HG03196 (cell line): ENCODE data around the gene MEAF6.

Experiments used
- ATAC-seq: cut with Tn5 transposase; IDR thresholded peaks from one replicate; pipeline ENCODE4 v1.9.1; 2021; ENCODE audit not compliant: unreplicated experiment

The MEAF6 gene

GRCh38 chr1:37485902-37486679 is 28.5 kb downstream of the MEAF6 start:
- ATAC-seq, result no peak

DNA sequence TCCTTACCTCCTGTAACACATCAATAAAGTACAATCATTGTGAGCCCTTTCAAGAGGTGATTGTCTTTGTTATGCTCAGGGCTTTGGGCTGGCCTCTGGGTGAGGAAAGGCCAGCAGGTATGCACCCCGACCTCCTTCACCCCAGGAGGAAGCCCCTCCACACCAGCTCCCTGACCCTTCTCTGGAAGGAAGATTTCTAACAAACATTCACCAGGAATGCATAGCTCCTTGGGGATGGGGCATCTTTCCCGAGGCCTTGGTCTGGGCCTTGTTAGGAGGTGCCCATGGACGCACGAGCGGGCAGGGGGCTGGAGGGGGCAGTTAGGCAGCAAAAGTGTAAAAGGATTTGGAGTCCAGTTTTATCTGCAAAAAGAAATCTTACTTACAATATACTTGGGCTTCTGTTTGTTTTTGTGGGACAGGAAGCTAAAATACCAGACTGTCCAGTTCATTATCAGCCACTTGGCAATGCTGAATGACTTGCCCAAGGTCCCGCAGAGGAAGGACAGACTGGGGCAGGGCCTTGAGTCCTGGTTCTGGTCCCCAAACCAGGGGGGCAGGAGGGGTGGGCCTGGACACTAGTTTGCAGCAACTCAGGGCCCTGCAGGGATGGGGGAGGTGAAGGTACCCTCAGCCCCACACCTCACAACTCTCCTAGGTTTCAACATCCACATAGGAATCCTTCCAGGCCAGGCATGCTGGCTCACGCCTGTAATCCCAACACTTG is 30.1 kb downstream of the MEAF6 start:
- no peak for ATAC-seq

DNA sequence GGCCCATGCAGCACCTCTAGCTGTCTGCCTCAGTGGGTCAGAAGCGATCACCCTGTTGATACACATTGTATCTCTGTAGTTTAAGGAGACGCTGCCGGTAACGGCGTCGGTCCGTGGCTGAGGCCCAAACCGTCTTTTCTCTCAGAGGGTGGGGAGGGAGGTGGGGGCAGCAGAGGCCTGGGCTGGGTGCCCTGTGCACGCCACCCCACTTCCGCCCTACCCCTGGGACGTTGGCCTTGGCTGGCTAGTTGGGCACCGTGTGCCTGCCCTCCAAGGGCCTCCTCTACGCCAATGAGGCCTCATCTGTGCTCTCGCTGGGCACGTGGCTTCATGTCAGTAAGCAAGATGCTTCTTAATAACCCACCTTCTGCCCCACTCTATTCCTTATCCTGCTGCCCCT is 30.8 kb downstream of the MEAF6 start:
- ATAC-seq, result no peak

- ATAC-seq, result no peak
Observed at GRCh38 chr1:37482796-37483744, 31.5 kb downstream of the MEAF6 start.

DNA sequence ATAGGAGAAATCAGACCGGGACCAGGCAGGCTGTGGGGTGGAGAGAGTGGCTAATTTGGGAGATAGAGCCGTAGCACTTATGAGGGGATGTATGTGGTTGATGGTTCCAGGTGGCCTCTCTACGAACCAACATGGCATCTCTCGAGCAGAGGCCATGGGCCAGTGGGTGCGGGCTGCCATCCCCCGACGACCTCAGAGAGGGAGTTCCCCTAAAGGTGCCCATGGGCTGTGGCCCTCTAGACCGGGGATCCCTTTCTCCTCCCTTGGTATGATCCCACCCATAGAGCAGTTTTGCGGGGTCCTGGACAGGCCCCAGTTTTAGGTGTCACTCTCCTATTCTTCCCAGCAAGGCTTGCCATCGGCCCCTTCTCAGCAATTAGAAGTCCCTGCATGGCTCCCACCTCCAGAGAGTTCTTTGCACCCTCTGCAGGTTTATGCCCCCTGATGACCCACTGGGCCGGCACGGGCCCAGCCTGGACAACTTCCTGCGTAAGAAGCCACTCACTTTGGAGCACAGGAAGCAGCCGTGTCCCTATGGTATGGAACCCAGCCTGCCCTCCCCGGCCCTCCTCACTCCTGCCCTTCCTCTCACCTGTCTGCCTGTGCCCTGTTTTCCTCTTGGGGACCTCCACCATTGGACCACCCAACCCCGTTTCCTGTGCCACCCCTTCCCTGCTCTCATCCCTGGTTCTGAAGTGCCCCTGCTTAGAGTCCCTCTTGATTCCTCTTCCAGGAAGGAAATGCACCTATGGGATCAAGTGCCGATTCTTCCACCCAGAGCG is 32.4 kb downstream of the MEAF6 start:
- ATAC-seq, result no peak

DNA sequence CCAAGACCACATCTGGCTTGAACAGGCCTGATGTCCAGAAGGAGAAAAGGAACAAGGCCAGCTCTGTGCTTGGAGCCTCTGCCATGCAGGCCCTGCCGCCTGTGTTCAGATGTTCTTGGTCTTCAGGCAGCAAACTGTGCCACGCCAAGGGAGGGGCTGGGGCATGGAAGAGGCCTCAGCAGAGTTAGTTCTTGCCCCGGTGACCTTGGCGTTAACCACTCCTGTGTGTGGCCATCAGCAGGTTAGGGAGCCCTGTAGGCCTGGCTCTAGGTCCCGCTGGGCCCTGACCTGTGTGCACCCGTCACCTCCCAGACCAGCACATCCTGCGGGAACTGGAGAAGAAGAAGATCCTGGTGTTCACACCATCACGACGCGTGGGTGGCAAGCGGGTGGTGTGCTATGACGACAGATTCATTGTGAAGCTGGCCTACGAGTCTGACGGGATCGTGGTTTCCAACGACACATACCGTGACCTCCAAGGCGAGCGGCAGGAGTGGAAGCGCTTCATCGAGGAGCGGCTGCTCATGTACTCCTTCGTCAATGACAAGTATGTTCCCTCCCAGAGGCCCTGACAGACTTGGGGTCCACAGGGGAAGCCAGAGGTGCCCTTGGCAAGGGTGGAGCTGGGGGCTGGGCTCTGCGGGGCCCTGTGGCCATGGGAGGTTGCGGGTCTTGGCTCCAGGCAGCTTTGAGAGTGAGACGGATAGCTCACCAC is 33.1 kb downstream of the MEAF6 start:
- ATAC-seq, result no peak

- no peak for ATAC-seq
Observed at GRCh38 chr1:37480581-37481288, 33.8 kb downstream of the MEAF6 start.

- no peak for ATAC-seq
Observed at GRCh38 chr1:37480125-37480466, 34.5 kb downstream of the MEAF6 start.

- no peak for ATAC-seq
Observed at GRCh38 chr1:37479255-37480124, 35.1 kb downstream of the MEAF6 start.

- ATAC-seq, result no peak
Observed at GRCh38 chr1:37478890-37479254, 35.7 kb downstream of the MEAF6 start.

DNA sequence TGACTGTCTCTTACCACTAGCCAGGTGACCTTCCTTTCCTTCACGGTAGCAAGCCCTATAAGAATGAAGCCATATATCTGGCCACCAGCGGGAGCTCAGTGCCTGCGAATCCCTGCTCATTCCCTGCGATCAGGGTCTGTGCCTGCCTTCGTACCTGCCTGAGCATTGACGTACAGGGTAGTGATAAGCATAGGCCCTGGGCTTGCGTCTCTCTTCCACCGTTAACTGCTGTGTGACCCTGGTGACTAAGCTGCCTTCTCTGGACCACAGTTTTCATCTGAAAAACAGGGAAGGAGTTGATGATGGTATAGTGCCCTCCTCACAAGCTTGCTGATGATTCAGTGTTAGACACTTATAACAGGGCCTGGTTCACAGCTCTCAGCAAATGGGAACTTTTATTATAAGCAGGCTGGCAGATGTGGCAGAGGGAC is 36.1 kb downstream of the MEAF6 start:
- ATAC-seq, result no peak

DNA sequence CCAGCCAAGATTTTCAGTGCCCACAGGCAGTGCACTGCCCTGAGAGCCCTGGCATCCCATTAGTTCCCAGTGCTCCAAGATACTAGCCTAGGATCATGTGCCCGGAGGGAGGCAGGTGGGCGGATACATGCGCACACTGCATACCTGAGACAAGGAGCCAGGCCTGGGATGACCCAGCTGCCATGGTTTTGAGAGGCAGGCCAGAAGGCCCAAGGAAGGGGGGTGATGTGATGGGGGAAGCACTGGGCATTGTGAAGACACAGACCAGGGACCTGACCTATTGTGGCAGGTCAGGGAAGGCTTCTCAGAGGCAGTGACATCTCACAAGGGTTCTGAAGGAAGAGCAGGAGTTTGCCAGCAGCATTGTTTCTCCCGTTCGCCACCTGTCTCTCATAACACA is 36.6 kb downstream of the MEAF6 start:
- ATAC-seq, result no peak

GRCh38 chr1:37477198-37477931 is 37.2 kb downstream of the MEAF6 start:
- ATAC-seq, result peak; percentile 40

- ATAC-seq, result no peak
Observed at GRCh38 chr1:37476460-37477197, 37.9 kb downstream of the MEAF6 start.

DNA sequence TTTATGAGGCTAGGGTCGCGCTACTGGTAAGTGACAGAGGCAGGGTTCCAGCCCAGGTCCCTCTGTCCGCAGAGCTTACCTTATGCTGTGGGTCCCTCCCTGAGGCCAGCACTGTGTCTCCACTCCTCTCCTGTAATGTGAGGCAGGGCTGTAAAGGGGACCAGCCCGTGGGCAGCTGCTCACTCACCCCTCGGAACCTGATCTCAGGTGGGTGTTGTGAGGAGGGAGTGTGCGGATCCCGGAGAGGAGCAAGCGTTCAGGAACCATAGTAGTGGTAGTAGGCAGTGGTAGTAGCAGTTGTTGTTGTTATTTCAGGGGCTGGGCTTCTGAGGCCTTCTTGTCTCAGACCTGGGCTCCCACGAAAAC is 38.5 kb downstream of the MEAF6 start:
- no peak for ATAC-seq

DNA sequence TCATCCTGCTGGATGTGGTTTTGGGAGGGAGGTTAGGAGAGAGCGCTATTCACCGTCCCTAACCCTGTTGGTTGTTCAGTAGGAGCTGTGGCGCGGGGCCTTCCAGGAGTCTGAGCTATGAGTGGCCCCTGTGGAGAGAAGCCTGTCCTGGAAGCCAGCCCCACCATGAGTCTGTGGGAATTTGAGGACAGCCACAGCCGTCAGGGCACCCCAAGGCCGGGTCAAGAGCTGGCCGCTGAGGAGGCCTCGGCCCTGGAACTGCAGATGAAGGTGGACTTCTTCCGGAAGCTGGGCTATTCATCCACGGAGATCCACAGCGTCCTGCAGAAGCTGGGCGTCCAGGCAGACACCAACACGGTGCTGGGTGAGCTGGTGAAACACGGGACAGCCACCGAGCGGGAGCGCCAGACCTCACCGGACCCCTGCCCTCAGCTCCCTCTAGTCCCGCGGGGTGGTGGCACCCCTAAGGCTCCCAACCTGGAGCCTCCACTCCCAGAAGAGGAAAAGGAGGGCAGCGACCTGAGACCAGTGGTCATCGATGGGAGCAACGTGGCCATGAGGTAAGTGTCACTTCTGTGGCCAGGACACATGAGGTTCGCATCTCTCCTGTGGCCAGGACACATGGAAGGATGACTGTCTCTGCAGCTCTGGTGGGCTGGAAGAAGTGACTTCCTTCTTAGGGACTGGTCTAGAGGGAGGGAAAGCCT is 39.0 kb downstream of the MEAF6 start:
- ATAC-seq, result no peak
